ENCODE measurements around the gene PIM3.

The PIM3 gene

GRCh38 chr22:49950396-49950994 is 10.1 kb upstream of the PIM3 start:
- H3K9me3 ChIP-seq (ENCODE audit: control insufficient read depth, low read length): no peaks in the 10 kb centered on the region
- H3K36me3 ChIP-seq (ENCODE audit: control insufficient read depth, insufficient read depth, low read length): no peaks in the 10 kb centered on the region
- H3K4me3 ChIP-seq (ENCODE audit: low read depth, low read length): no peak overlapping the region
- H3K27ac ChIP-seq: peak overlapping the region; percentile 7
- H3K27me3 ChIP-seq (ENCODE audit: control insufficient read depth, insufficient read depth, low read length): no peaks in the 10 kb centered on the region
- TF ChIP-seq, protein P1, sequence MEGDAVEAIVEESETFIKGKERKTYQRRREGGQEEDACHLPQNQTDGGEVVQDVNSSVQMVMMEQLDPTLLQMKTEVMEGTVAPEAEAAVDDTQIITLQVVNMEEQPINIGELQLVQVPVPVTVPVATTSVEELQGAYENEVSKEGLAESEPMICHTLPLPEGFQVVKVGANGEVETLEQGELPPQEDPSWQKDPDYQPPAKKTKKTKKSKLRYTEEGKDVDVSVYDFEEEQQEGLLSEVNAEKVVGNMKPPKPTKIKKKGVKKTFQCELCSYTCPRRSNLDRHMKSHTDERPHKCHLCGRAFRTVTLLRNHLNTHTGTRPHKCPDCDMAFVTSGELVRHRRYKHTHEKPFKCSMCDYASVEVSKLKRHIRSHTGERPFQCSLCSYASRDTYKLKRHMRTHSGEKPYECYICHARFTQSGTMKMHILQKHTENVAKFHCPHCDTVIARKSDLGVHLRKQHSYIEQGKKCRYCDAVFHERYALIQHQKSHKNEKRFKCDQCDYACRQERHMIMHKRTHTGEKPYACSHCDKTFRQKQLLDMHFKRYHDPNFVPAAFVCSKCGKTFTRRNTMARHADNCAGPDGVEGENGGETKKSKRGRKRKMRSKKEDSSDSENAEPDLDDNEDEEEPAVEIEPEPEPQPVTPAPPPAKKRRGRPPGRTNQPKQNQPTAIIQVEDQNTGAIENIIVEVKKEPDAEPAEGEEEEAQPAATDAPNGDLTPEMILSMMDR (IDR thresholded peaks at IDR 0.05): no peak
- H3K79me2 ChIP-seq: no peaks in the 10 kb centered on the region
- H3K4me1 ChIP-seq: peaks cover 8% of the 10 kb centered on the region
- peak overlapping the region; percentile 17 for H3K4me2 ChIP-seq (ENCODE audit: low read length)
- peak overlapping the region; percentile 66 for H2AFZ ChIP-seq
- H3K9ac ChIP-seq: no peak overlapping the region

DNA sequence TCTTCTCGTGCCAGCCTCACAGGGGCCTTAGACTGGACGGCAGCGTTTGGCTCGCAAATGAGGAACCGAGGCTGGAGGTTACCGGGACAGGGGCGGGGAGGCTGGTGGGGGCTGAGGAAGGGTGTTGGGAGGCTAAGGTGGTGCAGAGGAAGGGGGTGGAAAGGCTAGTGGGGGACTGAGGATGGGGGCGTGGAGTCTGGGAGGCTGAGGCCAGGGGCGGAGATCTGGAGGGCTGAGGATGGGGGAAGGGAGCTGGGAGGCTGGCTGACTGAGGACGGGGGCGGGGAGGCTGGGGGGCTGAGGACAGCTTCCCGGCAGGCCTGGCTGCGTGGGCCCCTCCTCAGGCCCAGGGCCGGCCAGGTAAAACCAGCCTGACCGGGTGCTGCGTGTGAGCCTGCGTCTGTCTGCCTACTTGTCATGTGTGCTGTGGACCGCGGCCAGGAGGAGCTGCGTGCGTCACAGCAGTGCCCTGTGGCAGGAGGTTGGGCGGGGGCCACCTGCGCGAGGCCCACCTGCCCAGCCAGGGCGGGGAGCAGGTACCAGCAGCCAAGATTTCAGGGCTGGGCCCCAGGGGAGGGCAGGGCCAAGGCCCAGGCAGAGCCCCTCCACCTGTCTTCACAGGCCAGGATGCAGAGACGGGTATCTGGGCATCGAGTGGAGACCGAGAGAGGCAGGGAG is 9.4 kb upstream of the PIM3 start:
- H3K27ac ChIP-seq: peak overlapping the region; percentile 29
- H3K4me1 ChIP-seq: peaks cover 8% of the 10 kb centered on the region
- no peak overlapping the region for H3K9ac ChIP-seq

DNA sequence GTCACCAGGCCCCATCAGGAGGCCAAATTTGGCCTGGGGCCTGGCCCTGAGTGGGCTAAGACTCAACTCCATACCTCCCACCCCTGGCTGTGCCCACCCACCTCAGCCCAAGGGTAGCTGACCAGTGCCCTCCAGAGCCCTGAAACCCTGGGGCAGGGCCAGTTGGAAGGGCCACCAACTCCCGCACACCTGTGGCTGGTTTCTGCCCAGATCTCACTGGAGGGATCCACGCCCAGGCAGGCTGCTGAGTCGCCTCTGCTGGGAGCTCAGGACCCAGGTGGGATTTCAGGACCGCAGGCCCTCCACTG is 8.9 kb upstream of the PIM3 start:
- Histone ChIP-seq H3K4me2 (ENCODE audit: low read length) (no peak overlapping the region), H3K27me3 (ENCODE audit: control insufficient read depth, insufficient read depth, low read length) (no peaks in the 10 kb centered on the region), H3K36me3 (ENCODE audit: control insufficient read depth, insufficient read depth, low read length) (no peaks in the 10 kb centered on the region), H3K27ac (peak overlapping the region; percentile 29), H3K4me1 (peaks cover 8% of the 10 kb centered on the region), H3K9me3 (ENCODE audit: control insufficient read depth, low read length) (no peaks in the 10 kb centered on the region), H3K9ac (no peak overlapping the region), H2AFZ (peak overlapping the region; percentile 66), H3K79me2 (no peaks in the 10 kb centered on the region), H3K4me3 (ENCODE audit: low read depth, low read length) (no peak overlapping the region)
- TF ChIP-seq, protein P1 (IDR thresholded peaks at IDR 0.05): no peak

More for the DNA sequence above, 9.4 kb upstream of the PIM3 start:
- H2AFZ ChIP-seq: peak overlapping the region; percentile 66
- TF ChIP-seq, protein P1 (IDR thresholded peaks at IDR 0.05): no peak
- no peak overlapping the region for H3K4me3 ChIP-seq (ENCODE audit: low read depth, low read length)
- H3K79me2 ChIP-seq: no peaks in the 10 kb centered on the region
- H3K9me3 ChIP-seq (ENCODE audit: control insufficient read depth, low read length): no peaks in the 10 kb centered on the region
- no peaks in the 10 kb centered on the region for H3K36me3 ChIP-seq (ENCODE audit: control insufficient read depth, insufficient read depth, low read length)
- H3K4me2 ChIP-seq (ENCODE audit: low read length): peak overlapping the region; percentile 17
- H3K27me3 ChIP-seq (ENCODE audit: control insufficient read depth, insufficient read depth, low read length): no peaks in the 10 kb centered on the region

GRCh38 chr22:49951986-49952896 is 8.3 kb upstream of the PIM3 start:
- Histone ChIP-seq H3K79me2 (no peaks in the 10 kb centered on the region), H3K4me2 (ENCODE audit: low read length) (no peak overlapping the region), H2AFZ (no peak overlapping the region), H3K27ac (no peak overlapping the region), H3K9me3 (ENCODE audit: control insufficient read depth, low read length) (no peaks in the 10 kb centered on the region), H3K27me3 (ENCODE audit: control insufficient read depth, insufficient read depth, low read length) (no peaks in the 10 kb centered on the region), H3K36me3 (ENCODE audit: control insufficient read depth, insufficient read depth, low read length) (no peaks in the 10 kb centered on the region), H3K9ac (no peak overlapping the region), H3K4me3 (ENCODE audit: low read depth, low read length) (no peak overlapping the region), H3K4me1 (peaks cover 8% of the 10 kb centered on the region)
- TF ChIP-seq, protein P1 (IDR thresholded peaks at IDR 0.05): no peak

Data from parathyroid adenoma (tissue), 2 donors.